GM19455 (cell line): Measurements from ENCODE around the gene CHST3.
A peak's percentile ranks its signal among the peaks of the same experiment; 100 is the strongest.
"Not testable (repeated sequence)": the region's sequence is repeated elsewhere in the genome, so short reads cannot be mapped to it uniquely, and the experiment has no call there.

Source experiments
- ATAC-seq: cut with Tn5 transposase; IDR thresholded peaks from one replicate; pipeline ENCODE4 v1.9.1; 2021; ENCODE audit not compliant: unreplicated experiment

The CHST3 gene

DNA sequence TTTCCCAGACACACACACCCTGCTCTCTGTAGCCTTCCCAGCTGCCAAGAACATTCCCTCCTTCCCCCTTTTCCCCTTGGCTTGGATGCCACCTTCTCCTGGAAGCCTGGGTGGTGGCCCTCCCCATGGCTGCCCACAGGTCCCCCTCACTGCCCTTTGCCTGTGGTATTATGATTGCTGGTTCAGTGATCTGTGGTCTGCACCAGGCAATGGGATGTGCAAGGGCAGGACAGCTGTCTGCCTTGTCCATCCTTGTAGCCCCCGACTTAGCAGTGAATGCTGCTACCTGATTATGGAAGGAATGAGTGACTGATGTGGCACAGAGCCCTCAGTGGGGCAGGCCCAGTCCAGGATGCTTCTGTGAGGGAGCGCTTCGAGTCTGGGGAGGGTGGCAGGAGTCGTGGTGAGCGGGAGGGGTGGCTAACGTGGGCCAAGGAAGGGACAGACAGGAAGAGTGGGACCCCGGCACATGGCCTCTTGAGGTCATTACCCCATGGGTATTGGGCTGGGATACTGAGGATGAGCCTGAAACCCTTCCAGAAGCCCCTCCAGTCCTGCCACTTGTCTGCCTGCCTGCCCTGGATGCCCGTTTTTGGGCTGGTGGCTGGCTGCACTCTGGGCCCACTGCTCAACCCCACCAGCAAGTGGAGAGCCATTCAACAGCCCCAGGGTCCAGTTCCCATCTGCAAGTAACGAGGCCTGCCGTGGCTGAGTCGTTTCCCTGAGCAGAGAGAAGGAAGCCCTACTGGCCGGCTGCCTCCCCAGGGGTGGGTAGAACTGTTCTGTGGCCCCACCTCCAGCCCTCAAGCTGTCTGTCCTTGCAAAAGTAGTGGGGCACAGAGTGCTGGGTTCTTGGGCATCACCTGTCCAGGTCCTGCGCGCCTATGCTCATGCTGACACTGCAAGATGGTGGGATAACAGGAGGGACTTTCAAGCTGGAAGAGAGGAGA is 8.8 kb downstream of the CHST3 start:
- ATAC-seq, result no peak

DNA sequence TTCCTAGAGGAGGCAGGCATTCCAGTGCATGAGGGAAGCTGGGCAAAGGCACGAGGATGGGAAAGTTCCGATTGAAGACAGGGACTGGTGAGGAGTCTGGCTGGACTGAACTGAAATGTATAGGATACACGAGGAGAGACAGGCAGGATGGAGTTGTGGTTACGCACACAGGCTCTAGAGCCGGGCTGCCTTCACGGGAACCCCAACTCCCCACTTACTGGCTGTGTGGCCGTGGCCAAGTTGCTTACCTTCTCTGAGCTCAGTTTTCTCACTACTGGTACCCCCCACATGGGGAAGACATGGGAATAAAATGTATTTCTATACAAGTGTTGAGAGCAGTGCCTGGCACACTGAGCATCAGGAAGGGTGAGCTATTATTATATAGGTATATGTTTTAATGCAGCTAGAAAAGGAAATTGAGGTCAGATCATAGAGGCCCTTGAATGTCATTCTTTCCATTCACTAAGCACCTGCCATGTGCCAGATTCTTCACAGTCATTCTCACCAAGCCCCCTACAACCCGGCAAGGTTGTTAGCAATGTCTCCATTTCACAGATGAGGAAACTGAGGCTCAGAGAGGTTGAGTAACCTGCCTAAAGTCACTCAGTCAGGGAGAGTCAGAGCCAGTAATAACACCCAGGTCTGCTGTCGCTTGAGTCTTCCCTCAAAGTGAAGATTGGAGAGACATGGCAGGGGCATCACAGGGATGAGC is 9.7 kb downstream of the CHST3 start:
- ATAC-seq, result peak; percentile 30

DNA sequence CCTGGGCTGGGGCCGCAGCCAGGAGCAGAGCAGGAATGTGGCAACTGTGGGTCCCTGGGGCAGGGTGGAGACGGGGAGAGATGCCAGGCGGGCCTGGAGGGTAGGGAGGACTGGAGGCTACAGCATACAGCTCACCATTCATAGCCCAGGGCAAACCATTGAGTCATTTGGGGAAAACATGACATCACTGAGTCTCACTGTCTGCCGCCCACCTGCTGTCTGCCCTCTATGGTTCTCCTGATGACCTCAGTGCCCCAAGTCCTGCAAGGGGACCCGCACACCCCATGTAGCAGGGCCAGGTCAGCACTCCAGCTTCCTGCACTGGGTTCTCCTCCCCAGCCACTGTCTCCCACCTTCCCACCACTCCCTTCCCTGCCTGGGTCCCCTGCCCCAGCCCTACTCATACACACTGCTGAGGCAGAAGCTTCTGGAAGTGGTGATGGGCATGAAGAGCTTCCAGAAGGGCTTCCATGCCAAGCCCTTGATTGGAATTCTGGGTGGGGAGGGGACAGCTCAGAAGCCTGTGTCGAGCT is 10.4 kb downstream of the CHST3 start:
- peak; percentile 61 for ATAC-seq

DNA sequence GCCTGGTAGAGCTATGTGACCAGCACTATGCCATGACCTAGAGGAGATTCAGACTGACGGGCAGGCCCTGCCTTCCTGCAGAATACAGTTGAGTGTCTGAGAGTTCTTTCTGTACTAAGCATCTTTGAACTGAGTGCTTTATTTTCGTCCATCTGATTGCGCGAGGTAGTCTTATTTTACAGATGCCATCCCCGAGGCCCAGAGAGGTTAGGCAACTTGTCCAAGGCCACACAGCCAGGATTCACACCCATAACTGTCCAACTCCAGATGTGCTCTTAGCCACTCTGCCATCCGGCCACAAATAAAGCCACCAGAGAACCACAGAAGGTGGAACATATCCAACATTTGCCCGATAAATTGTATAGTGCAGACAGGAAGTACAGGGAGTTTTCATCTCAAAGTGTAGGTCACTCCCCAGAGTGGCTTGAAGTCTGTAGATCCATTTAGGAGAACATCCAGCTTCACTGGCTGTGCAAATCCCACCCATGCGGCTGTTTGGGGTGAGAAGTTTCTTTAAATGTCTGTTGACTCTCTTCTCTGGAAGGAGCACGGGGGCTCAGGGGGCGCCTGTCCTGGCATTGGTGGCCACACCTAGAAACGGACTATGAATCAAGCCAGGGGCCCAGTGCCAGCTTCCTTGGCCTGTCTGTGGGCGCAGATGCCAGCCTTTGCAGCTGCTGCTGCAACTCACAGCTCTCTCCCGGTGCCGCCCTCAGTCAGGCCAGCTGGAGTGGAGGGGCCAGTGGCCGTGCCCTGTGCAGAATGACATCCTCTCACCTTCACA is 11.1 kb downstream of the CHST3 start:
- no peak for ATAC-seq

DNA sequence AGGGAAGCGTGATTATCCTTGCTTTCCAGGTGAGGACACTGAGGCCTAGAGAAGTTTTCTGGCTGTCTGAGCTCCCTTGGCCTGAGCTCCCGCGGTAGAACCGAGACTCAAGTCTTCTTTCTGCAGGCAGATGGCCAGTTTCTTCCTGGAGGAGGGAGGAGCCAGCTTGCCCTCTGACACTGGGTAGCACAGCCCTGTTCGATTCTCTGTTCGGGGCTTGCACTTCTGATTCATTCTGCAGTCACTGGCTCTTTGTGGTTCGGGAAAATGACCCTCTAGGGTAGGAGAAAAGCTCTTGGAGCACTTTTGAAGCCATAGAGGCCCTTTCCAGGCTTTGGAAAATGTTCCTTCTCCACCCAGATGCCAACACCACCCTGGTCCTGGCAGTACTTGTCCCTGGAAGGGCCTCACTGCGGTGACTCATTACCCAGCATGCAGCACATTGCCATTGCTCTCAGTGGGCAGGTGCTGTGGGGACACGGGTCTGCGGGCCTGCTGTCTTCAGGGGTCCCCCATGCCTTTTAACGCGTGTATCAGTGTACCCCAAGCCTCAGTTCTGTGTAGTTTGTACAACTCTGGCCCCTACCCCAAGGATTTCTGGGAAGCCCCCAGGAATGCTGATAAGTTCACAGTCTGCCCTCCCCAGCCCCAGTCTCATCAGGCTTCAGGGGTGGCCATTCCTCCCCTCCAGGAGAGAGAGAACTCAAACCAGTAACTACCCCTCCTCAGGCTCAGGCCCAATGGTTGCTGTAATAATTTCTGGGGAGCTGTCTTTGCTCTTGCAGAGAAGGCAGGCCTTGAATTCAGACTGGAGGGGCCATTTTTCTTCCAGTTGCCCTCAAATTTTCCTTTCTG is 11.9 kb downstream of the CHST3 start:
- no peak for ATAC-seq

DNA sequence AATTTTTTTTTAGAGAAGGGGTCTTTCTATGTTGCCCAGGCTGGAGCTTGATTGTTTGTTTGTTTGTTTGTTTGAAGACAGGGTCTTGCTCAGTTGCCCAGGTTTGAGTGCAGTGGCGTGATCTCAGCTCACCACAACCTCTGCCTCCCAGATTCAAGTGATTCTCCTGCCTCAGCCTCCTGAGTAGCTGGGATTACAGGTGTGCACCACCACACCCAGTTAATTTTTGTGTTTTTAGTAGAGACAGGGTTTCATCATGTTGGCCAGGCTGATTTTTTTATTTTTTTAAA is 13.4 kb downstream of the CHST3 start:
- not testable (repeated sequence) for ATAC-seq

DNA sequence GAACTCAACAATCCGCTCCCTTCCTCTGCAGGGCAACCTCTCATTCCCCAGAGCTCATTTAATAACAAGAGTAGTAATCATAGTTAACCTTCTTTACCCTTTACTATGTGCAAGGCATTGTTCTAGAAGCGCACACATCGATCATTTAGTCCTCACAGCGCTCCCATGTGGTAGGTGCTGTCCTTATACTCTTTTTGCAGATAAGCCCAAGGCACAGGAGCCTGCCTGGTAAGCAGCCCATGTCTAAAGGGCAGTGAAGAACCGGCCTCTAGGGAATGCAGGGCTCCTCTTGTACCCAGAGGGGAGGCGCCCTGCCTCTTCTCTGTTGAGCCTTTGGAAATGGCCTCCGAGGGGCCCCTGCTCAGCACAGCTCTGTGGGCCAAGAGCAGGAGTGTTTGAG is 14.3 kb downstream of the CHST3 start:
- ATAC-seq, result no peak

DNA sequence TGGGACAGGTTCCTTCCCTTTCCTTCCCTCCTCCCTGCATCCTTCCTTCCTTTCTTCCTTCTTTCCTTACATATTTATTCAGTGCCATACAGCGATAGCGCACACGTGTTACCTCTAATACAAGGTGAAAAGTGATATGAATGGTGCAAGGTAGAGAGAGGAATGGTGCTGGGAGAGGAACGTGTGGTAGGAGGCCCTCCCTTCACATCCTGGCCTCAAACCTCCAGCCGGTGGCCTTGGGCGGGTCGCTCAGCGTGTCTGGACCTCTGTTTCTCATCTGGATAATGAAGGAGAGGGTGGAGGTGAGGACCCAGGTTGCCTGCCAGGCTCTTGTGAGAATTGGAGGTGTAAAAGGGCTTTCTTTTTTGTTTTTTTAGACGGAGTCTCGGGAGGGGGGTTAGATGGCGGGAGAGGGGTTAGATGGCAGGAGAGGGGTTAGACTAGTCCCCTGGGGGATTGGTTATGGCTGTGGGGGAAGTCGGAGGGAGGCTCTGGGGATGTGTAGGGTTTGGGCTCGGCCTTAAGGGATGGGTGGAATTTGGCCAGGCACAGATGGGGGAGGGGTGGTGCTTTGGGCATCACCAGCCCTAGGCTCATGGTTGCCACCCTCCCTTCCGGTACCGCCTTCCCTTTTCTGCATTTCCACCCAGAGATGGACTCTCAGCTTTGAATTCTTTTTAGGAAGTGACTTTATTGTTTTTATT is 14.9 kb downstream of the CHST3 start:
- ATAC-seq, result no peak

DNA sequence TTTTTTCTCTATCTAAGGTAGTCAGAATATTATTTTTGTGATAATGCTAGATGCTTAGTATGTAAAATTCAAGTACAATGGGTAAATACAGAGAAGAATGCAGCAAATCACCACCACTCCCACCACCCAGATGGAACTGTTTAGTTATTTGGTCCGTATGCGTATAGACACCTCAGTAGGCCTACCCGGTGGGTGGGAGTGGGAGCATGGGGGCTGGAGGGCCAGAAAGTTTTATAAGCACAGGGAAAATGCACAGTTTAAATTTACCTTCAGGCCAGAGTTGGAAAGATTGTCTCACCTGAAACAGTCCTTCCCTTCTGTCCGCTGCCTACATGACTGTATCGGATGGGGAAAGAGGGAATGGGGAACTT is 15.5 kb downstream of the CHST3 start:
- ATAC-seq, result no peak

DNA sequence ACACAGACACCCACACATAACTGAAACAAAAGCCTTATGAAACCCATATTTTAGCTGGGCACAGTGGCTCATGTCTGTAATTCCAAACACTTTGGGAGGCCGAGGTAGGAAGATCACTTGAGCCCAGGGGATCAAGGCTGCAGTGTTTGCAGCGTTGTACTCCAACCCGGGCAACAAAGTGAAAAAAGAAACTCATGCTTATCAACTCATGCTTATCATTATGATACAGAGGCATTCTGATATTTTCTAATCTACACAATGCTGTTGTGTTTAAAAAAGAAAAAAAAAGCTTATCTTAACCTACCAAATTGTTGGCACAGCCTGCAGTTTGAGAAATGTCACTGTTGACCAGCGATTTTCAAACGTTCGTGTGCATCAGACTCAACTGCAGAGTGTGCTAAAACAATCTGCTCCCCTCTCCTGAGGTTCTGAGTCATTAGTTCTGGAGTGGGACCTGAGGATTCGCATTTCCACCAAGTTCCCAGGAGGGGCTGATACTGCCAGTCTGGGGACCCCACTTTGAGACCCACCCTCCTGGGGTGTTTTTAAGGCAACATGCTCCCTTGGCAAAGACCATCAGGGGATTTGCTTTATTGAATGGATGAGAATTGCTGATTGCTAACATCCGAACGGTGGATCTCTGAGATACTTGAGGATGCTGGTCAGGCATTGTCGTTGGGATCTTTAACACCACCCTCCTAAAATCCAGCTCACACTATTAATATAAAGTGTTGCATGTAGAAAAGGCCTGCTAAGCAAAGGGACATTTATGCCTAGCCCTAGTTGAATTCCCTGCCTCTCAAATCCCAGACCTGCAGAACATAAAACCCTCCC is 16.2 kb downstream of the CHST3 start:
- ATAC-seq, result no peak

DNA sequence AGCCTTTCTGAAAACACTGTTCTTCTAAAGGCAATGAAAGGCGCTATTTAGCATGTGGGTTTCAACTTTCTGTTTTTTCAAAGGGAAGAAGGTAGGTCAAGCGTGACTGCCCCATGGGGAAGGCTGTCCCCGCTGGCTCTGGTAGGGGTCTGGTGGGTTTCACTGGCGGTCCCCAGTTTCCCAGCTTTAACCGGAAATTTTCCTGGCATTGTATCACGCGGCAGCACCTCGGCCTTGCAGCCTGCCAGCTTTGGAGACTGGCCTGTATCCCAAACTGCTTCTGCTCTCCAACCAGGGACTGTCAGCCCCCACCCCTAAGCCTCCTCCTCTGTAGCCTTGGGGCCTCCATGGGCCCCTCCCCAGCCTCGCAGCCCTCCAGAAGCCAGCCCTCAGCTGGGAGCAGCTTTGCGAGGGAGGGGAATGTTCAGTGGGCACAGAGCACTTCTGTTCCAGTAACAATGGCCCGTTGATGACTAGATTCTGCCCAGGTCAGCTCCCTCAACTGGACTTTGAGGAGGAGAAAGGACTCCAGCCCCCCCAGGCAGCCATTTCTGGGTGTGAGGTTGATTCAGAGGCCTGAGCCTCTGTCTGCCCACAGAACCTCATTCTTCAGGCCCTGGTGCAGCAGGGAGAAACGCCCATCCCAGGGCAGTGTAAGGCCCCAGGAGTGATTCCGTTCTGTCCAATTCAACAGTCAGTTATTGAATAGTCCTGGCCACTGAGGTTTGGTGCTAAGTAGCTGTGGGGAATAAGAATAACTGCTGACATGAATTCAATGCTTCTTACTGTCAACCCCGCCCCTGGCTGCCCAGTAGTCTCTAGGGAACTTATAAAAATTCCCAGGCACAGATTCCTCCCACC is 17.1 kb downstream of the CHST3 start:
- no peak for ATAC-seq

DNA sequence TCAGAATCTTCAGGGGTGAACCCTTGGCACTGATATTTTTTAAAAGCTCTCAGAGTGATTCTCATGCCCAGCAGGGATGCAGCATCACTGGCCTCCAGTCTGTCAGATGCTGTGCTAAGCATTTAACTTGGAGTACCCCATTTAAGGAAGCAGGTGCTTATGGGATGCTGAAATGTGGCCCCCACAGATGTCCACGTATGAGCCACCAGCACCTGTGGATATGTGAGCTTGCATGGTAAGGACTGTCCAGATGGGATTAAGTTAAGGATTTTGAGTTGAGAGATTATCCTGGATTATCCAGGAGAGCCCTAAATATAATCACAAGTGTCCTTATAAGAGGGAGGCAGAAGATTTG is 17.7 kb downstream of the CHST3 start:
- ATAC-seq, result no peak

DNA sequence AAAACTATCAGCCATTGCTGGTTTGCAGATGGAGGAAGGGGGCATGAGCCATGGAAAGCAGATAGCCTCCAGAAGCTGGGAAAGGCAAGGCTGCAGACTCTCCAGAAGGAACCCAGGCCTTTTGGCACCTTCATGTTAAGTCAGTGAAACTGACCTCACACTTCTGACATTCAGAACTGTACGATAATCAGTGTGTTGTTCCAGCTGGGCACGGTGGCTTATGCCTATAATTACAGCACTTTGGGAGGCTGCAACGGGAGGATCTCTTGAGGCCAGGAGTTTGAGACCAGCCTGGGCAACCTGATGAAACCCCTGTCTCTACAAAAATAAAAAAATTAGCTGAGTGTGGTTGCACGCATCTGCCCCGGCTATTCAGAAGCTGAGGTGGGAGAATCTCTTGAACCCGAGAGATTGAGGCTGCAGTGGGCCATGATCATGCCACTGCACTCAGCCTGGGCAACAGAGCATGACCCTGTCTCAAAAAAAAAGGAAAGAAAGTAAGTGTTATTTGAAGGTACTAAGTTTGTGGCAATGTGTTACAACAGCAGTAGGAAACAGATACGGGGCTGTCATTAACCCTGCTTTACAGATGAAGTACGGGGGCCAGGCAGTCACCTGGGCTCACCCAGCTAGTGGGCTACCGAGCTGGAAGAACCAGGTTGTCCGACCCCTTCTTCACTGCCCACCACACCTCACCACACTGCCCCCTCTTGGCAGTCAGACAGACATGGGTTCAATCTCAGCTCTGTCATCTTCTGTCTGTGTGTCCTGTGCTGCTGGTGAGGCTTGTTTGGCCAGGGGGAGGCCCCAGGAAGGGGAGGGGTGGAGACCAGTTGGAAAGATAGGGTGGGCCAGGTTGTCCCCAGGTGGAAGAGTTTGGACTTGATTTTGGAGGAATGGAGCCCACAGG is 18.3 kb downstream of the CHST3 start:
- no peak for ATAC-seq

DNA sequence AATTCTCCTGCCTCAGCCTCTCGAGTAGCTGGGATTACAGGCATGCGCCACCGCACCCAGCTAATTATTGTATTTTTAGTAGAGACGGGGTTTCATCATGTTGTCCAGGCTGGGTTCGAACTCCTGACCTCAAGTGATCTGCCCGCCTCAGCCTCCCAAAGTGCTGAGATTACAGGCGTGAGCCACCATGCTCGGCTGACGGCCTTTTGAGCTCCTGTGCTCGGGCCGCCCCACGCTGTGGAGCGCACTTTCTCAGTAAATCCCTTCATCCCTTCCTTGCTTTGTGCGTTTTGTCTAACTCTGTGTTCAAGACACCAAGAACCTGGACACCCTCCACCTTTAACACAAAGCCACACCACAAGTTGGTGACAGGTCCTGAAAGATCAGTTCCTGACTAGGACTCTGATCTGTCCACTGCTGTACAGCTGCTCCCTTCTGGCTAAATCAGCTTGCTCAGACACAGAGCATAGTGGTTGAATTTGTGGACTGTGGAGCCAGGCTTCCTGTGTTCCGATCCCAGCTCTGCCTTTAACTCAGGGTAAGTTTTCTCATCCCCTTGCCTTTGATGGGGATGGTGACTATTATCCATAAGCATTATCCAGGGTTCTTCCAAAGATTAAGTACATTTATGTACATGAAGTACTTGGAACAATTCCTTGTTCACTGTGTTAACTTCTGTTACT is 20.1 kb downstream of the CHST3 start:
- no peak for ATAC-seq

DNA sequence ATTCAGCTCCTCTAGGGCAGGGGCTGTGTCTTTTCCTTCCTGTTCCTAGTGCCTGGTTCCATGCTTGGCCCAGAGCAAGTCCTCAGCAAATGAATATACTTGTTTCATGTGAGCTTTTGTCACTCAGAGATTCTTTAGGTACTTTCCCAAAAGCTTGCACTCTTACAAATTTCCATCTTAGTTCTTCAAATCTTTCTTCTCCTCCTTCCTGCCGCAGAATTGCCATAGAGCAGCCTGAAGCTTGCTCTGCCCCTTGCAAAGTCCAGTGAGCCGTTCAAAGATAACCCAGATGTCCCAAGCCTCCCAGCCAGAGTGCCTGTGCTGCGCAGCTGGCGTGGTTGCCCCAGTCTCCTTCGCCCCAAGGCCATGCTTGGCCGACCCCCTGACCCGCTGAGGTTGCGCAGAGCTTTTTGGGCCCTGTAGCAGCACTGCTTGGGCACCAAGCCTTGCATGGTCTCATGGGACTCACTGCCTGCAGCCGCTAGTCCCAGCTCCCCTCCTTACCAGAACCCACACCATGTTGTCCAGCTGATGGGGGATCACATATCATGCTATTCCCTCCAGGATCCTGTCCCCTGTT is 20.7 kb downstream of the CHST3 start:
- ATAC-seq, result no peak

DNA sequence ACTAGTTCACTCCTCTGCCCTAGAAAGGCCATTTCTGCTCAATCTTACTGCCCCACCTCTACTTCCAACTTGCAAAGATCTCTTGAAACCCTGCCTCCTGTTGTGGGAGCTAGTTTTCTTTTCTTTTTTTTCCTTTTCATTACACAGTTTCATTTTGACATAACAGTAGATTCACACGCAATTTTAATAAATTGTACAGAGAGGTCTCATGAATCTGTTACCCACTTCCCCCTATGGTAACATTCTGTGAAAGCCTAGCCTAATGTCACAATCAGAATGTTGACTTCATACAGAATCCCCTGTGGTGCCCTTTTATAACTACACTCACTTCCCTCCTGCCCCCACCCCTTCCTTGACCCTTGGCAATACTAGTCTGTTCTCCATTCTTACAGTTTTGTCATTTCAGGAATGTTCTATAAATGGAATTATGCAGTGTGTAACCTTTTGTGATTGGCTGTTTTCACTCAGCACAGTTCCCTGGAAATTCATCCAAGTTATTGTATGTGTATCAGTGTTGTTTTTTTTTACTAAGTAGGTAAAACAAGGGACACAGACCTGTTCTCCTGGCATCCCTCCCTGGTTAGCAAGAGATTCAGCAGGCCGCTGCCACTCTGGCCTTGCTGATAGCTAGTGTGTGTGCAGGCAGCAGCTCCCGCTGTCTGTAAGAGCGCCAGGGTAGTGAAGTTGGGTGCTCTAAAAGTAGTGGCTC is 21.5 kb downstream of the CHST3 start:
- no peak for ATAC-seq
